Nephron progenitor cell (in vitro differentiated cells): ENCODE measurements around the gene ARID1B.
A peak's percentile ranks its signal among the peaks of the same experiment; 100 is the strongest.

Experiments used
- DNase-seq: peaks from one replicate; pipeline ENCODE4 v3.0.0; 2021
- H3K27ac Mint-ChIP-seq: 2 replicates; pipeline ENCODE4 v1.8.0; 2021; ENCODE audit warnings: mild to moderate bottlenecking, moderate library complexity, mixed read lengths
- H3K27me3 Mint-ChIP-seq: 2 replicates; pipeline ENCODE4 v1.8.0; 2021; ENCODE audit warnings: mild to moderate bottlenecking, low read depth, mixed read lengths; ENCODE audit not compliant: poor library complexity
- H3K36me3 Mint-ChIP-seq: 2 replicates; pipeline ENCODE4 v1.8.0; 2021; ENCODE audit warnings: low read depth, mixed read lengths
- H3K4me1 Mint-ChIP-seq: 2 replicates; pipeline ENCODE4 v1.8.0; 2021; ENCODE audit warnings: mixed read lengths
- H3K4me3 Mint-ChIP-seq: 2 replicates; pipeline ENCODE4 v1.8.0; 2021; ENCODE audit warnings: mild to moderate bottlenecking, moderate library complexity, mixed read lengths
- H3K9me3 Mint-ChIP-seq: 2 replicates; pipeline ENCODE4 v1.8.0; 2021; ENCODE audit warnings: mild to moderate bottlenecking, moderate library complexity, mixed read lengths
- TF ChIP-seq, protein P1 (sequence below): fragments of 200-600 bp; sonication (generic); IDR thresholded peaks from 2 replicates; pipeline ENCODE4 v1.5.0; 2021; ENCODE audit warnings: antibody characterized with exemption

ARID1B gene

DNA sequence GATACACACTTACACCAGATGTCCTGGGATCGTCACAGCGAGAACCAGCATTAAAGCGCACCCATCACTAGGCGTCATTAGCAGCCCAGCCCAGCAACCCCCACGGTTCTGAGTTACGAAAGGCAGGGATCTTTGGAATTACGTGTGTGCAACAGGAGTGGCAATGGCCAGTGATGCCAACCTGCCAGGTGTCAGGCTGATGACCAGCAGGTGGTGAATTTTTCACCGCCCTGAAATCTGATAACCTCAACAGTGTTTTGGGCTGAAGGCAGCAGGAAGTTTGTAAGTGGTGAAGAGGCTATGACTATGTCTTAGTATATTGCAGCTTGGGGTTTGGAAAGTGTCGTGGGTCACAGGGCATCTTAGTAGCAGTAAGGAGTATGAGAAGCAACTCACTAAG lies 380.1 kb downstream of the ARID1B start:
- Mint-ChIP-seq H3K27me3 (no peaks in the 10 kb centered on the region), H3K36me3 (peaks cover 45% of the 10 kb centered on the region), H3K9me3 (no peaks in the 10 kb centered on the region), H3K27ac (peak overlapping the region; percentile 4), H3K4me3 (no peak overlapping the region), H3K4me1 (peaks cover 7% of the 10 kb centered on the region)
- TF ChIP-seq, protein P1, sequence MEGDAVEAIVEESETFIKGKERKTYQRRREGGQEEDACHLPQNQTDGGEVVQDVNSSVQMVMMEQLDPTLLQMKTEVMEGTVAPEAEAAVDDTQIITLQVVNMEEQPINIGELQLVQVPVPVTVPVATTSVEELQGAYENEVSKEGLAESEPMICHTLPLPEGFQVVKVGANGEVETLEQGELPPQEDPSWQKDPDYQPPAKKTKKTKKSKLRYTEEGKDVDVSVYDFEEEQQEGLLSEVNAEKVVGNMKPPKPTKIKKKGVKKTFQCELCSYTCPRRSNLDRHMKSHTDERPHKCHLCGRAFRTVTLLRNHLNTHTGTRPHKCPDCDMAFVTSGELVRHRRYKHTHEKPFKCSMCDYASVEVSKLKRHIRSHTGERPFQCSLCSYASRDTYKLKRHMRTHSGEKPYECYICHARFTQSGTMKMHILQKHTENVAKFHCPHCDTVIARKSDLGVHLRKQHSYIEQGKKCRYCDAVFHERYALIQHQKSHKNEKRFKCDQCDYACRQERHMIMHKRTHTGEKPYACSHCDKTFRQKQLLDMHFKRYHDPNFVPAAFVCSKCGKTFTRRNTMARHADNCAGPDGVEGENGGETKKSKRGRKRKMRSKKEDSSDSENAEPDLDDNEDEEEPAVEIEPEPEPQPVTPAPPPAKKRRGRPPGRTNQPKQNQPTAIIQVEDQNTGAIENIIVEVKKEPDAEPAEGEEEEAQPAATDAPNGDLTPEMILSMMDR, result no peak
- DNase-seq, result no peak

DNA sequence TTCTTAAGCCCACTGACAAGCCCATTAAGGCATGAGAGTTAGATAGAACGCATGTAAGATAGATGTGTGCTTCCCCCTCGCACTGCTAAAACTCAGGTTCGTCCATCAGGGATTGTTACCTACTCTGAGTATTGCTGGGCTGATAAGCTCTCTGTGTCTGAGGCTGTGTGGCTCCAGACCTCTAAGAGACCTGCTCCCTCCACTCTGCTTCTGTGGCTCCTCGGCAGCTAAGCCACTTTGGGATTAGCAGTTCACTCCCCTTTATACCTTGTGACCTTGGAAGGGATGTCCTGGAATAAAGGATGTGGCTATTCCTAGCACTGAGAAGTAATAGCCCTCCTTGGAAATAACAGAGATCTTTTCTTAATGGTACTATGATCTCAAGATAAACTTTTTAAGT lies 381.3 kb downstream of the ARID1B start:
- H3K36me3 Mint-ChIP-seq, result peaks cover 40% of the 10 kb centered on the region
- no peaks in the 10 kb centered on the region for H3K9me3 Mint-ChIP-seq
- H3K4me3 Mint-ChIP-seq, result no peak overlapping the region
- H3K27ac Mint-ChIP-seq, result no peak overlapping the region
- H3K27me3 Mint-ChIP-seq, result no peaks in the 10 kb centered on the region
- peaks cover 13% of the 10 kb centered on the region for H3K4me1 Mint-ChIP-seq
- TF ChIP-seq, protein P1, result no peak
- no peak for DNase-seq

DNA sequence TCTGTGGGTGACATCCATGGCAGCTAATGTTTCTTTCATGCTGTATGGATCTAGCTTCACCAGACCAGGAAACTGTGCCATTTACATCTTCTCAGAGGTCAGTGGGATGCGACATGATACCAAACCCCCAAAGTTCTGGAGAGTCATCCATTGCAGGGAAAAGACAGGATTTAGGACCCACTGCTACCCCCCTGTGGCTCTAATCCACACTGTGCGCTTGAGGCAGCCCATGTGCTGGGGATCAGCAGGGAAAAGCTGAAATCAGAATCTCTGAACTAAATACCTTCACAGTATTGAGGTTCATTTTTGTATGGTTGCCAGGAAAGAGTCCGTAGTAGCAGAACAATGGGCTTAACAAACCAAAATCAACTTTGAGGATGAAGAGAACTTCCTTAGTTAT lies 381.7 kb downstream of the ARID1B start:
- Mint-ChIP-seq H3K27ac (peak overlapping the region; percentile 58), H3K4me3 (no peak overlapping the region), H3K9me3 (no peaks in the 10 kb centered on the region), H3K4me1 (peaks cover 13% of the 10 kb centered on the region), H3K27me3 (no peaks in the 10 kb centered on the region), H3K36me3 (peaks cover 37% of the 10 kb centered on the region)
- DNase-seq, result no peak
- TF ChIP-seq, protein P1, result no peak

DNA sequence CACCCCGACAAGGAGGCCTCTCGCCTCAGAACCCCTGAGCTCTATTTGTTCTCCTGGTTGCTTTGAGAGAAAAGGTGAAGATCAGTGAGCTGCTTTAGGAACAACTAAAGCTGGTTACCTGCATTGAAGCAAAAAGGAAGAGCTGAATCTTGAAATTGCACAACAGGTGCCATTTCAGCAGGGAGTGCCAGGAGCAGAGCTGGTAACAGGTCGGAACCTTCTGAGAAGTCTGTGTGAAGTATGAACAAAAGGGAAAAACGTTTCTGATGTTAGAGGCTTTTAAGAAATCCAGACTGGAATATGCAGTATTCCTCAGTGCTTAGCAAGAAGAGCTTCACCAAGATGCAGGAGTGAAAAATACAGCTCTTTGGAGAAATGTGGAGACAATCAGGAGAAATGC lies 382.2 kb downstream of the ARID1B start:
- TF ChIP-seq, protein P1, result no peak
- H3K36me3 Mint-ChIP-seq, result peaks cover 34% of the 10 kb centered on the region
- H3K4me1 Mint-ChIP-seq, result peaks cover 13% of the 10 kb centered on the region
- H3K9me3 Mint-ChIP-seq, result no peaks in the 10 kb centered on the region
- no peak for DNase-seq
- H3K27me3 Mint-ChIP-seq, result no peaks in the 10 kb centered on the region
- H3K4me3 Mint-ChIP-seq, result no peak overlapping the region
- peak overlapping the region; percentile 58 for H3K27ac Mint-ChIP-seq

DNA sequence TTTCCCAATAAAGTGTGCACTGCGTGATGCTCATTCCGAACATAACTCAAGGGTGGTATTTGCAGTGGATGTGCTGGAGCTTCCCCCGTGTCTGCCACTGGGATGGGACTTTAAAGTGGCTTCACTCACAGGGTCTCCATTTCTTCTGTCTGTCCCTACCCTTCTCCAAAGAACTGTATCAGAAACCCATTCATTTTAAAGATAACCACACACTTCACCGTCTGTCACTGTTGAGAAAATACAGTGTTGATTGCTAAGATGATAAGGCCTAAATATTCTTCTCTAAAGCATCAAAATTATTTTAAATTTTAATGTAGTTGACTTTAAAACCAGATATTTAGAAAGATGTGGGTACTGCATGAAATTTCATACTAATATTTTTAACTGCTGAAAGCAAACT lies 384.7 kb downstream of the ARID1B start:
- H3K27ac Mint-ChIP-seq, result no peak overlapping the region

More for the DNA sequence above, 384.7 kb downstream of the ARID1B start:
- DNase-seq, result no peak
- TF ChIP-seq, protein P1, result no peak
- Mint-ChIP-seq H3K36me3 (peaks cover 24% of the 10 kb centered on the region), H3K4me1 (peaks cover 11% of the 10 kb centered on the region), H3K27me3 (no peaks in the 10 kb centered on the region), H3K4me3 (no peak overlapping the region), H3K9me3 (no peaks in the 10 kb centered on the region)
